Measurements from ENCODE around the gene CHSY1.

- TF ChIP-seq CTCF (conservative IDR thresholded peaks at IDR 0.05; ENCODE audit: low read length), result no peak
- no peak for TF ChIP-seq EZH2phosphoT487 (IDR thresholded peaks at IDR 0.05; ENCODE audit: borderline replicate concordance)
Measured at GRCh38 chr15:101248274-101248673, 3.6 kb downstream of the CHSY1 start.
